ENCODE results near the gene TMBIM1. TPM values are rescaled to one million over a fixed set of nuclear protein-coding genes. Genes with fewer than 3 reads are reported as not detected.
A peak's percentile ranks its signal among the peaks of the same experiment; 100 is the strongest.

TMBIM1 gene
- total and polyA plus RNA-seq, 9 of the 15 experiments (the other 6 are each of a cell fraction or from before 2014, with no cell fraction given) = 14.2 to 105 (median 47.0) TPM

- no peak for TF ChIP-seq MEF2D (tag; conservative IDR thresholded peaks at IDR 0.05; ENCODE audit: low read depth)
- no peak for TF ChIP-seq SMARCB1 (IDR thresholded peaks at IDR 0.05; ENCODE audit: insufficient read length, low read depth)
- TF ChIP-seq RBFOX2 (IDR thresholded peaks at IDR 0.05; ENCODE audit: low read depth, low read length) = peak; percentile 79
- no peak for TF ChIP-seq HBP1 (CRISPR knock-in tag; IDR thresholded peaks at IDR 0.05)
- no peak for TF ChIP-seq SREBF2 (CRISPR knock-in tag; IDR thresholded peaks at IDR 0.05)
- TF ChIP-seq MNT (conservative IDR thresholded peaks at IDR 0.05) = peak in 1 of 2 experiments; percentile 45; a peak in 1 of 4 replicates
- TF ChIP-seq ZBTB7A (IDR thresholded peaks at IDR 0.05; ENCODE audit: borderline replicate concordance, control insufficient read depth, low read depth, low read length) = peak; percentile 91; the same call in 1 of the 2 replicates
- no peak for TF ChIP-seq RBM14 (IDR thresholded peaks at IDR 0.05; ENCODE audit: borderline replicate concordance, insufficient read depth, low read depth, low read length)
- TF ChIP-seq MYNN (IDR thresholded peaks at IDR 0.05) = no peak
- TF ChIP-seq MYNN (CRISPR knock-in tag; IDR thresholded peaks at IDR 0.05) = no peak
- no peak for TF ChIP-seq MBD1 (CRISPR knock-in tag; IDR thresholded peaks at IDR 0.05)
- TF ChIP-seq YY1 (IDR thresholded peaks at IDR 0.05; ENCODE audit: borderline replicate concordance in 1 of 3, control insufficient read depth in 1 of 3, extremely low read depth in 1 of 3, insufficient read depth in 3 of 3, insufficient read length in 1 of 3, insufficient replicate concordance in 2 of 3, low read depth in 1 of 3, low read length in 2 of 3) = peak in 1 of 3 experiments; percentile 64
- TF ChIP-seq ZBTB17 (CRISPR knock-in tag; IDR thresholded peaks at IDR 0.05) = 0 out of 2 replicates have a peak, but pooled peaks have one; percentile 25
- TF ChIP-seq TCF7 (IDR thresholded peaks at IDR 0.05; ENCODE audit: borderline replicate concordance) = no peak
- TF ChIP-seq ZNF395 (CRISPR knock-in tag; IDR thresholded peaks at IDR 0.05) = no peak
- TF ChIP-seq SUPT5H (IDR thresholded peaks at IDR 0.05) = peak; percentile 50; the same call in 1 of the 2 replicates
These were observed at the start of gene TMBIM1 (continued) for GRCh38 chr2:218292048-218293014.
